HG03045 (cell line): Measurements from ENCODE around the gene RGP1.
A peak's percentile ranks its signal among the peaks of the same experiment; 100 is the strongest.

Experiments
- ATAC-seq: cut with Tn5 transposase; IDR thresholded peaks from one replicate; pipeline ENCODE4 v1.9.1; 2021; ENCODE audit warnings: mild to moderate bottlenecking, moderate library complexity; ENCODE audit not compliant: unreplicated experiment

RGP1 gene

GRCh38 chr9:35748858-35749514, at the start of gene RGP1, which contains the start of gene GBA2:
Gene RGP1, plus strand, starts transcription at chr9:35749287. Its CDS starts 469 bp downstream, at chr9:35749756.
Gene GBA2, minus strand, starts transcription at chr9:35749228. Its CDS starts 524 bp downstream, at chr9:35748704.
- ATAC-seq: peak; percentile 81

- no peak for ATAC-seq
These were observed 49.1 kb upstream of the RGP1 start for GRCh38 chr9:35700031-35700430.

- ATAC-seq: no peak
These were observed 48.1 kb upstream of the RGP1 start for GRCh38 chr9:35700942-35701341.

GRCh38 chr9:35702696-35703095, 46.4 kb upstream of the RGP1 start:
- ATAC-seq: no peak

GRCh38 chr9:35703906-35704672, 45.0 kb upstream of the RGP1 start:
- no peak for ATAC-seq

GRCh38 chr9:35705372-35705771, 43.7 kb upstream of the RGP1 start:
- ATAC-seq: no peak

GRCh38 chr9:35705836-35706430, 43.2 kb upstream of the RGP1 start:
- ATAC-seq: no peak

GRCh38 chr9:35706951-35707350, 42.1 kb upstream of the RGP1 start:
- no peak for ATAC-seq

GRCh38 chr9:35708146-35708545, 40.9 kb upstream of the RGP1 start:
- ATAC-seq: no peak

- ATAC-seq: no peak
These were observed 38.1 kb upstream of the RGP1 start for GRCh38 chr9:35710818-35711500.

GRCh38 chr9:35711501-35712428, 37.3 kb upstream of the RGP1 start:
- no peak for ATAC-seq

GRCh38 chr9:35712762-35713400, 36.2 kb upstream of the RGP1 start:
- ATAC-seq: no peak

- no peak for ATAC-seq
These were observed 35.5 kb upstream of the RGP1 start for GRCh38 chr9:35713578-35713977.

GRCh38 chr9:35714123-35714522, 35.0 kb upstream of the RGP1 start:
- ATAC-seq: no peak

- no peak for ATAC-seq
These were observed 34.4 kb upstream of the RGP1 start for GRCh38 chr9:35714579-35715252.

GRCh38 chr9:35716230-35716629, 32.9 kb upstream of the RGP1 start:
- ATAC-seq: no peak

GRCh38 chr9:35717132-35717870, 31.8 kb upstream of the RGP1 start:
- no peak for ATAC-seq

GRCh38 chr9:35718721-35719511, 30.2 kb upstream of the RGP1 start:
- no peak for ATAC-seq
